HepG2 (cell line): ENCODE results near the gene ARL15. TPM values are rescaled to one million over a fixed set of nuclear protein-coding genes. Genes with fewer than 3 reads are reported as not detected.

Experiments used
- ATAC-seq: fragments of 200-7000 bp; cut with Tn5 transposase; 3 replicates; pipeline ENCODE4 v1.9.1; 2020; ENCODE audit warnings: mild to moderate bottlenecking, moderate library complexity
- BruUV-seq: library from RNA; stranded (reverse); fragments of 400-500 nt; replicated peaks from 2 replicates; lab custom pipeline; 2021; lab: Mats Ljungman, UMichigan
- CTCF ChIA-PET: fragments of 300-600 bp; formaldehyde crosslinking; extraction: SDS; loops from one replicate; lab custom pipeline; 2021; ENCODE audit warnings: low total read pairs, inconsistent platforms, low intra/inter-chr PET ratio; lab: Yijun Ruan, JAX
- POLR2A ChIA-PET: fragments of 350-600 bp; sonication (Branson Sonifier 250); formaldehyde crosslinking; loops from one replicate; lab custom pipeline; 2020; ENCODE audit warnings: antibody characterized with exemption, inconsistent platforms; lab: Yijun Ruan, JAX
- DNase-seq: peaks from one replicate; pipeline ENCODE4 v3.0.0-alpha.2; 2015; ENCODE audit warnings: low spot score
- FAIRE-seq: peaks from 3 replicates; lab custom pipeline; 2011; peaks lifted over from hg19 to GRCh38; lab: Jason Lieb, UNC
- H2AFZ ChIP-seq: one replicate; pipeline ENCODE4 v1.6.1; 2011; ENCODE audit warnings: low read length, inconsistent platforms
- H3K27ac ChIP-seq: fragments of 300-600 bp; 3 replicates; pipeline ENCODE4 v1.8.0; 2011; ENCODE audit warnings: mixed run types, mild to moderate bottlenecking, mixed read lengths, low read length, inconsistent platforms; ENCODE audit not compliant: insufficient read depth; ENCODE audit errors: extremely low read length
- H3K27me3 ChIP-seq, 2 experiments: fragments of 200-600 bp in 1 of 2; 2 replicates in 1 of 2; 3 replicates in 1 of 2; pipeline versions ENCODE4 v1.6.0 to v1.8.0; 2011; ENCODE audit warnings: low read length in 2 of 2, mild to moderate bottlenecking in 2 of 2, moderate library complexity in 2 of 2, inconsistent platforms in 1 of 2; ENCODE audit not compliant: insufficient read depth in 2 of 2, control insufficient read depth in 1 of 2
- H3K36me3 ChIP-seq, 2 experiments: fragments of 200-600 bp in 1 of 2; replicated peaks in 1 of 2; 2 replicates in 1 of 2; 3 replicates in 1 of 2; pipeline versions ENCODE4 v1.5.1 to v1.8.0; 2011; ENCODE audit warnings: low read length in 2 of 2, inconsistent platforms in 1 of 2; ENCODE audit not compliant: insufficient read depth in 2 of 2, control insufficient read depth in 1 of 2
- H3K4me1 ChIP-seq: 2 replicates; pipeline ENCODE4 v1.5.1; 2012; ENCODE audit warnings: low read length, inconsistent platforms; ENCODE audit not compliant: insufficient read depth
- H3K4me2 ChIP-seq: 2 replicates; pipeline ENCODE4 v1.6.0; 2011; ENCODE audit warnings: low read depth, low read length, inconsistent platforms
- H3K4me3 ChIP-seq, 3 experiments: fragments of 200-600 bp in 1 of 3; sonication (generic), shearing (Covaris generic) in 1 of 3; replicated peaks in 1 of 3; 2 replicates each; pipeline ENCODE4 v1.5.1; 2011 to 2016; ENCODE audit warnings: low read length in 3 of 3, inconsistent platforms in 2 of 3, low read depth in 2 of 3, mild to moderate bottlenecking in 2 of 3, control low read depth in 1 of 3, mixed read lengths in 1 of 3; ENCODE audit not compliant: insufficient read depth in 1 of 3
- H3K79me2 ChIP-seq: one replicate; pipeline ENCODE4 v1.6.1; 2011; ENCODE audit warnings: low read length, inconsistent platforms; ENCODE audit not compliant: insufficient read depth
- H3K9ac ChIP-seq: 2 replicates; pipeline ENCODE4 v1.6.0; 2011; ENCODE audit warnings: mild to moderate bottlenecking, low read depth, low read length, inconsistent platforms; ENCODE audit not compliant: insufficient read depth
- H3K9me3 ChIP-seq: 2 replicates; pipeline ENCODE4 v1.5.1; 2012; ENCODE audit warnings: mild to moderate bottlenecking, low read length
- H4K20me1 ChIP-seq: 2 replicates; pipeline ENCODE4 v1.6.0; 2011; ENCODE audit warnings: inconsistent platforms, mild to moderate bottlenecking, low read length, moderate library complexity; ENCODE audit not compliant: insufficient read depth
- ATF7 ChIP-seq, 2 experiments: fragments of 450-650 bp in 1 of 2; sonication (generic) in 1 of 2; formaldehyde crosslinking in 1 of 2; IDR thresholded peaks; 2 replicates each; pipeline versions ENCODE4 v1.4.0 to v1.6.1; 2016 to 2020; ENCODE audit warnings: antibody characterized with exemption in 1 of 2, mild to moderate bottlenecking in 1 of 2, missing genetic modification reagents in 1 of 2
- DMAP1 ChIP-seq: IDR thresholded peaks from 2 replicates; pipeline ENCODE4 v1.6.1; 2016
- NONO ChIP-seq, 2 experiments: fragments of 450-650 bp in 1 of 2; sonication (generic) in 1 of 2; formaldehyde crosslinking in 1 of 2; IDR thresholded peaks in 1 of 2; conservative IDR thresholded peaks in 1 of 2; 2 replicates each; pipeline versions ENCODE4 v1.6.1 to v1.8.0; 2017 to 2022; ENCODE audit warnings: mild to moderate bottlenecking in 1 of 2, missing genetic modification reagents in 1 of 2, moderate library complexity in 1 of 2
- PRMT3 ChIP-seq: sonication (generic); formaldehyde crosslinking; IDR thresholded peaks from 2 replicates; pipeline ENCODE4 v1.8.1; 2022; ENCODE audit warnings: low read depth, mild to moderate bottlenecking, moderate library complexity, missing genetic modification reagents, borderline replicate concordance
- REL ChIP-seq: sonication (generic); formaldehyde crosslinking; conservative IDR thresholded peaks from 2 replicates; pipeline ENCODE4 v1.8.0; 2022; ENCODE audit warnings: mild to moderate bottlenecking, missing genetic modification reagents, moderate library complexity
- SALL1 ChIP-seq: sonication (generic); formaldehyde crosslinking; IDR thresholded peaks from 2 replicates; pipeline ENCODE4 v1.8.0; 2022; ENCODE audit warnings: mild to moderate bottlenecking, missing genetic modification reagents
- ZBTB7A ChIP-seq: sonication (generic); formaldehyde crosslinking; IDR thresholded peaks from 2 replicates; pipeline ENCODE4 v1.8.0; 2022; ENCODE audit warnings: mild to moderate bottlenecking, missing genetic modification reagents
- ZMYM4 ChIP-seq: sonication (generic); formaldehyde crosslinking; IDR thresholded peaks from 2 replicates; pipeline ENCODE4 v1.8.1; 2023; ENCODE audit warnings: mild to moderate bottlenecking, missing genetic modification reagents
- ZNF619 ChIP-seq: sonication (generic); formaldehyde crosslinking; IDR thresholded peaks from 2 replicates; pipeline ENCODE4 v1.4.0; 2020; ENCODE audit warnings: mild to moderate bottlenecking, missing genetic modification reagents
- ZSCAN30 ChIP-seq: sonication (generic); formaldehyde crosslinking; IDR thresholded peaks from 2 replicates; pipeline ENCODE4 v1.5.0; 2020; ENCODE audit warnings: mild to moderate bottlenecking, missing genetic modification reagents
- WGBS: methylation state at CpG from one replicate; pipeline ENCODE4 v1.1.6; 2017; ENCODE audit warnings: low lambda C conversion rate; 5-methylcytosine and 5-hydroxymethylcytosine counted together
- in situ Hi-C: cut with HindIII; loops from 2 replicates; pipeline ENCODE4 v1.10.0; 2017; ENCODE audit warnings: low pct_unique_long_range_greater_than_20kb; ENCODE audit not compliant: extremely low pct_ligation_motif_present
- intact Hi-C: fragments of 100-400 bp; cut with micrococcal nuclease; formaldehyde crosslinking; loops from one replicate; pipeline ENCODE4 v1.10.0; 2022; ENCODE audit not compliant: unreplicated experiment
- polyA plus RNA-seq, 8 experiments: library from polyadenylated mRNA; depleted of rRNA in 3 of 8; stranded (reverse) in 7 of 8; unstranded in 1 of 8; fragments of >200 nt; fragmentation: Illumina TruSeq in 4 of 8; extraction: Trizol in 4 of 8; gene quantifications; 2 replicates each; pipeline versions ENCODE4 v1.2.1 to v1.2.3, GENCODE V29; 2011 to 2016; ENCODE audit warnings: low read depth in 4 of 8, missing spikeins in 1 of 8, mixed read lengths in 1 of 8; ENCODE audit not compliant: insufficient read depth in 1 of 8
- total RNA-seq, 5 experiments: library from RNA; depleted of rRNA; stranded (reverse); fragments of >200 nt; fragmentation: Illumina TruSeq; extraction: Trizol; gene quantifications; 2 replicates each; pipeline ENCODE4 v1.2.3, GENCODE V29; 2016; ENCODE audit warnings: low read depth in 1 of 5
- TF ChIP-seq, protein P1 (sequence below): sonication (generic); formaldehyde crosslinking; IDR thresholded peaks from 2 replicates; pipeline ENCODE4 v1.4.0; 2020; ENCODE audit warnings: missing genetic modification reagents; ENCODE audit errors: not compliant biosample characterization
- TF ChIP-seq, protein P2 (sequence below): IDR thresholded peaks from 2 replicates; pipeline ENCODE4 v1.6.1; 2018; ENCODE audit warnings: missing genetic modification reagents, mild to moderate bottlenecking, missing compliant biosample characterization
- TF ChIP-seq, protein P3 (sequence below): sonication (generic); formaldehyde crosslinking; IDR thresholded peaks from 2 replicates; pipeline ENCODE4 v1.4.0; 2020; ENCODE audit warnings: missing genetic modification reagents
- TF ChIP-seq, protein P4 (sequence below): sonication (generic); formaldehyde crosslinking; conservative IDR thresholded peaks from 2 replicates; pipeline ENCODE4 v1.8.0; 2022; ENCODE audit warnings: missing genetic modification reagents

The ARL15 gene
- total and polyA plus RNA-seq, 2 of the 13 experiments (the other 11 are each of a cell fraction or from before 2014, with no cell fraction given), result 2.5 to 7.7 TPM

DNA sequence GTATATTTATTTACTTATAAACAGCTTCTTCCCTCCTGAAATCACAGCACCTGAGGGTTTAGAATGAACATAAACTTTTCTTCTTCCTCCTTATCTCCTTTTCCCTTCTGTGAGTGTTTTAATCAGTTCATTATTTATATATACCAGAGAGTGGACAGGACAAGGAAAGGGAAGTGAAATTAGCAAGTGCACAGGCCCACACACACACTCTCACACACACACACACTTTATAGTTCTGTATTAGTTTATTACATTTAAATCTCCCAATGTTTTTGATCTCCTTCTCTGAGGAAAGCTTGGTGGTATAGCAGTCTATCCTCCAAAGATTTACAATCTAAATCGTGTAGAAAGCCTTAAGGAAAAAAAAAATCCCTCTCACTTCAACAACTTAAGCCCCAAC is 396.4 kb downstream of the ARL15 start:
- ATAC-seq (no peak), FAIRE-seq (no peak), DNase-seq (no peak)
- Histone ChIP-seq H3K79me2 (no peaks in the 10 kb centered on the region), H2AFZ (no peak overlapping the region), H3K9me3 (no peaks in the 10 kb centered on the region), H3K27ac (no peak overlapping the region), H3K4me2 (no peak overlapping the region), H4K20me1 (no peaks in the 10 kb centered on the region), H3K9ac (no peak overlapping the region), H3K36me3 (no peaks in the 10 kb centered on the region), H3K27me3 (no peaks in the 10 kb centered on the region; a peak in 1 of 5 replicates), H3K4me3 (no peak overlapping the region), H3K4me1 (no peaks in the 10 kb centered on the region)
- ChIA-PET CTCF (no interaction called here), POLR2A (no interaction called here)
- intact Hi-C loops (no loop called here), in situ Hi-C loops (no loop called here)
- TF ChIP-seq, protein P1, sequence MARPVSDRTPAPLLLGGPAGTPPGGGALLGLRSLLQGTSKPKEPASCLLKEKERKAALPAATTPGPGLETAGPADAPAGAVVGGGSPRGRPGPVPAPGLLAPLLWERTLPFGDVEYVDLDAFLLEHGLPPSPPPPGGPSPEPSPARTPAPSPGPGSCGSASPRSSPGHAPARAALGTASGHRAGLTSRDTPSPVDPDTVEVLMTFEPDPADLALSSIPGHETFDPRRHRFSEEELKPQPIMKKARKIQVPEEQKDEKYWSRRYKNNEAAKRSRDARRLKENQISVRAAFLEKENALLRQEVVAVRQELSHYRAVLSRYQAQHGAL (CRISPR knock-in tag), result no peak
- TF ChIP-seq ZSCAN30 (CRISPR knock-in tag) (no peak), REL (CRISPR knock-in tag) (no peak), SALL1 (CRISPR knock-in tag) (no peak), PRMT3 (CRISPR knock-in tag) (no peak)
- TF ChIP-seq, protein P2, sequence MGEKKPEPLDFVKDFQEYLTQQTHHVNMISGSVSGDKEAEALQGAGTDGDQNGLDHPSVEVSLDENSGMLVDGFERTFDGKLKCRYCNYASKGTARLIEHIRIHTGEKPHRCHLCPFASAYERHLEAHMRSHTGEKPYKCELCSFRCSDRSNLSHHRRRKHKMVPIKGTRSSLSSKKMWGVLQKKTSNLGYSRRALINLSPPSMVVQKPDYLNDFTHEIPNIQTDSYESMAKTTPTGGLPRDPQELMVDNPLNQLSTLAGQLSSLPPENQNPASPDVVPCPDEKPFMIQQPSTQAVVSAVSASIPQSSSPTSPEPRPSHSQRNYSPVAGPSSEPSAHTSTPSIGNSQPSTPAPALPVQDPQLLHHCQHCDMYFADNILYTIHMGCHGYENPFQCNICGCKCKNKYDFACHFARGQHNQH, result no peak
- BruUV-seq, result no TSS peak
- WGBS, result 18% methylated on average over 1 of the region's 1 CpG

DNA sequence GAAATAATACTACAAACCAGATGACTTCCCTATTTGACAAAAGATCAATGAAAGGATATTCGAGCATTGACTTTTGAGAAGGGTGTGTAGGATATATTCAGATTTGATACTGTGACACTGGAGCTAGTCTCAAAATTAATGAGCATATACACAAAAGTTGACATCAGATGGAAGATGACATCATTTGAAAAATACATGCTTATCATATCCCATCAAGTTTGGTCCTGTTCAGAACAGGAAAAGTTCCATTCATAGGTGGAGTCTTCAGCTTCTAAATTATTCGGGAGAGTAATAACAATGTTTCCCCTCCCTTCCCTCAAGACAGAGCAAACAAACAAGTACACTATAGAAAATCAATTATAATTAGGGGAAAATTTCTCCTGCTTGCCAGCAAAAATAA is 401.6 kb downstream of the ARL15 start:
- no TSS peak for BruUV-seq
- Histone ChIP-seq H3K36me3 (no peaks in the 10 kb centered on the region), H3K4me3 (no peak overlapping the region), H3K79me2 (no peaks in the 10 kb centered on the region), H4K20me1 (no peaks in the 10 kb centered on the region), H3K9me3 (no peaks in the 10 kb centered on the region), H3K9ac (no peak overlapping the region), H2AFZ (no peak overlapping the region), H3K27me3 (no peaks in the 10 kb centered on the region; a peak in 1 of 5 replicates), H3K4me1 (no peaks in the 10 kb centered on the region), H3K27ac (no peak overlapping the region), H3K4me2 (no peak overlapping the region)
- ChIA-PET POLR2A (no interaction called here), CTCF (no interaction called here)
- FAIRE-seq (no peak), ATAC-seq (no peak), DNase-seq (no peak)
- in situ Hi-C loops (no loop called here), intact Hi-C loops (no loop called here)
- 62% methylated on average over 2 of the region's 2 CpGs for whole genome bisulfite sequencing
- TF ChIP-seq ZMYM4 (CRISPR knock-in tag), result no peak
- no peak for TF ChIP-seq DMAP1 (CRISPR knock-in tag)
- TF ChIP-seq ATF7 (IDR thresholded peaks at IDR 0.05), result peak; percentile 56
- TF ChIP-seq ATF7 (CRISPR knock-in tag; IDR thresholded peaks at IDR 0.05), result no peak
- TF ChIP-seq, protein P3, sequence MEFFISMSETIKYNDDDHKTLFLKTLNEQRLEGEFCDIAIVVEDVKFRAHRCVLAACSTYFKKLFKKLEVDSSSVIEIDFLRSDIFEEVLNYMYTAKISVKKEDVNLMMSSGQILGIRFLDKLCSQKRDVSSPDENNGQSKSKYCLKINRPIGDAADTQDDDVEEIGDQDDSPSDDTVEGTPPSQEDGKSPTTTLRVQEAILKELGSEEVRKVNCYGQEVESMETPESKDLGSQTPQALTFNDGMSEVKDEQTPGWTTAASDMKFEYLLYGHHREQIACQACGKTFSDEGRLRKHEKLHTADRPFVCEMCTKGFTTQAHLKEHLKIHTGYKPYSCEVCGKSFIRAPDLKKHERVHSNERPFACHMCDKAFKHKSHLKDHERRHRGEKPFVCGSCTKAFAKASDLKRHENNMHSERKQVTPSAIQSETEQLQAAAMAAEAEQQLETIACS (CRISPR knock-in tag), result no peak
- TF ChIP-seq NONO (IDR thresholded peaks at IDR 0.05), result no peak
- no peak for TF ChIP-seq NONO (CRISPR knock-in tag; conservative IDR thresholded peaks at IDR 0.05)
- no peak for TF ChIP-seq ZBTB7A (CRISPR knock-in tag)
- TF ChIP-seq ZNF619, result no peak
- TF ChIP-seq, protein P4, sequence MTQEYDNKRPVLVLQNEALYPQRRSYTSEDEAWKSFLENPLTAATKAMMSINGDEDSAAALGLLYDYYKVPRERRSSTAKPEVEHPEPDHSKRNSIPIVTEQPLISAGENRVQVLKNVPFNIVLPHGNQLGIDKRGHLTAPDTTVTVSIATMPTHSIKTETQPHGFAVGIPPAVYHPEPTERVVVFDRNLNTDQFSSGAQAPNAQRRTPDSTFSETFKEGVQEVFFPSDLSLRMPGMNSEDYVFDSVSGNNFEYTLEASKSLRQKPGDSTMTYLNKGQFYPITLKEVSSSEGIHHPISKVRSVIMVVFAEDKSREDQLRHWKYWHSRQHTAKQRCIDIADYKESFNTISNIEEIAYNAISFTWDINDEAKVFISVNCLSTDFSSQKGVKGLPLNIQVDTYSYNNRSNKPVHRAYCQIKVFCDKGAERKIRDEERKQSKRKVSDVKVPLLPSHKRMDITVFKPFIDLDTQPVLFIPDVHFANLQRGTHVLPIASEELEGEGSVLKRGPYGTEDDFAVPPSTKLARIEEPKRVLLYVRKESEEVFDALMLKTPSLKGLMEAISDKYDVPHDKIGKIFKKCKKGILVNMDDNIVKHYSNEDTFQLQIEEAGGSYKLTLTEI, result no peak
